ENCODE data around the gene ARHGEF11. TPM values are rescaled to one million over a fixed set of nuclear protein-coding genes. Genes with fewer than 3 reads are reported as not detected.

Gene ARHGEF11
- polyA plus RNA-seq, 1 experiment, result 14.8 TPM

- CTCF ChIA-PET, result no interaction called here
- no peak for TF ChIP-seq CTCF (IDR thresholded peaks at IDR 0.05; ENCODE audit: low read depth, low read length)
- POLR2A ChIA-PET, result no interaction called here
- no peaks in the 10 kb centered on the region for H3K27me3 ChIP-seq (ENCODE audit: control insufficient read depth, insufficient read depth, low read length)
- no peak overlapping the region for H3K4me3 ChIP-seq (ENCODE audit: low read depth, low read length)
- H3K27ac ChIP-seq (ENCODE audit: low read depth, low read length), result no peak overlapping the region
- no peak for DNase-seq (ENCODE audit: low read depth, low spot score)
- H3K9me3 ChIP-seq (ENCODE audit: control insufficient read depth, insufficient read depth, low read length), result no peaks in the 10 kb centered on the region
Observed at GRCh38 chr1:157007306-157007705, 38.2 kb downstream of the ARHGEF11 start.

- TF ChIP-seq CTCF (IDR thresholded peaks at IDR 0.05; ENCODE audit: low read depth, low read length), result no peak
- DNase-seq (ENCODE audit: low read depth, low spot score), result no peak
- no peak overlapping the region for H3K4me3 ChIP-seq (ENCODE audit: low read depth, low read length)
- POLR2A ChIA-PET, result no interaction called here
- H3K27ac ChIP-seq (ENCODE audit: low read depth, low read length), result no peak overlapping the region
- no peaks in the 10 kb centered on the region for H3K9me3 ChIP-seq (ENCODE audit: control insufficient read depth, insufficient read depth, low read length)
- H3K27me3 ChIP-seq (ENCODE audit: control insufficient read depth, insufficient read depth, low read length), result no peaks in the 10 kb centered on the region
- CTCF ChIA-PET, result no interaction called here
Observed at GRCh38 chr1:157006676-157007075, 38.9 kb downstream of the ARHGEF11 start.

- ChIA-PET CTCF (no interaction called here), POLR2A (no interaction called here)
- no peaks in the 10 kb centered on the region for H3K9me3 ChIP-seq (ENCODE audit: control insufficient read depth, insufficient read depth, low read length)
- H3K27me3 ChIP-seq (ENCODE audit: control insufficient read depth, insufficient read depth, low read length), result no peaks in the 10 kb centered on the region
- H3K27ac ChIP-seq (ENCODE audit: low read depth, low read length), result no peak overlapping the region
- no peak for DNase-seq (ENCODE audit: low read depth, low spot score)
- TF ChIP-seq CTCF (IDR thresholded peaks at IDR 0.05; ENCODE audit: low read depth, low read length), result no peak
- no peak overlapping the region for H3K4me3 ChIP-seq (ENCODE audit: low read depth, low read length)
Observed at GRCh38 chr1:157005965-157006364, 39.6 kb downstream of the ARHGEF11 start.

GRCh38 chr1:157004806-157005205, 40.7 kb downstream of the ARHGEF11 start:
- no peak for DNase-seq (ENCODE audit: low read depth, low spot score)
- Histone ChIP-seq H3K4me3 (ENCODE audit: low read depth, low read length) (no peak overlapping the region), H3K9me3 (ENCODE audit: control insufficient read depth, insufficient read depth, low read length) (no peaks in the 10 kb centered on the region), H3K27me3 (ENCODE audit: control insufficient read depth, insufficient read depth, low read length) (no peaks in the 10 kb centered on the region), H3K27ac (ENCODE audit: low read depth, low read length) (no peak overlapping the region)
- TF ChIP-seq CTCF (IDR thresholded peaks at IDR 0.05; ENCODE audit: low read depth, low read length), result no peak
- POLR2A ChIA-PET, result no interaction called here
- CTCF ChIA-PET, result interaction anchor here (0.9 kb wide), 1 partner anchor 86 kb away, joined by 4 read pairs; no protein-coding TSS in a partner anchor

- no peaks in the 10 kb centered on the region for H3K9me3 ChIP-seq (ENCODE audit: control insufficient read depth, insufficient read depth, low read length)
- DNase-seq (ENCODE audit: low read depth, low spot score), result no peak
- H3K27me3 ChIP-seq (ENCODE audit: control insufficient read depth, insufficient read depth, low read length), result no peaks in the 10 kb centered on the region
- POLR2A ChIA-PET, result no interaction called here
- TF ChIP-seq CTCF (IDR thresholded peaks at IDR 0.05; ENCODE audit: low read depth, low read length), result no peak
- H3K27ac ChIP-seq (ENCODE audit: low read depth, low read length), result no peak overlapping the region
- H3K4me3 ChIP-seq (ENCODE audit: low read depth, low read length), result no peak overlapping the region
- CTCF ChIA-PET, result interaction anchor here (1.7 kb wide), 1 partner anchor 70 kb away, joined by 6 read pairs; no protein-coding TSS in a partner anchor
Observed at GRCh38 chr1:157004327-157004726, 41.2 kb downstream of the ARHGEF11 start.
